CD4-positive, CD25-positive, alpha-beta regulatory T cell (primary cell): ENCODE results near the gene TMEM38A. TPM values are rescaled to one million over a fixed set of nuclear protein-coding genes. Genes with fewer than 3 reads are reported as not detected.

ENCODE experiments used
- ATAC-seq, 2 donors: fragments of 150-1000 bp; cut with Tn5 transposase; one replicate each; pipeline ENCODE4 v1.10.0; 2021; ENCODE audit warnings: low read depth in 2 of 2, moderate number of reproducible peaks in 2 of 2, moderate library complexity in 1 of 2
- DNase-seq, 3 donors: peaks; one replicate each; pipeline versions ENCODE4 v3.0.0 to v3.0.0-alpha.2; 2012 to 2022; ENCODE audit warnings: mixed read lengths in 1 of 3
- H3K27ac ChIP-seq: one replicate; pipeline ENCODE4 v1.7.0; 2013; ENCODE audit warnings: mild to moderate bottlenecking, low read length; ENCODE audit not compliant: insufficient read depth, poor library complexity, severe bottlenecking
- H3K27me3 ChIP-seq: one replicate; pipeline ENCODE4 v1.7.0; 2013; ENCODE audit warnings: low read length; ENCODE audit not compliant: control insufficient read depth, insufficient read depth
- H3K36me3 ChIP-seq: one replicate; pipeline ENCODE4 v1.7.0; 2013; ENCODE audit warnings: mild to moderate bottlenecking, low read length, moderate library complexity; ENCODE audit not compliant: control insufficient read depth, insufficient read depth
- H3K4me1 ChIP-seq: 2 replicates; pipeline ENCODE4 v1.7.0; 2013; ENCODE audit warnings: mild to moderate bottlenecking, low read length; ENCODE audit not compliant: insufficient read depth, control insufficient read depth, poor library complexity, severe bottlenecking
- H3K4me3 ChIP-seq: one replicate; pipeline ENCODE4 v1.7.0; 2013; ENCODE audit warnings: low read depth, mild to moderate bottlenecking, low read length, moderate library complexity
- H3K9me3 ChIP-seq, 2 experiments: 1 replicate in 1 of 2; 2 replicates in 1 of 2; pipeline ENCODE4 v1.7.0; 2013; ENCODE audit warnings: low read length in 2 of 2, mild to moderate bottlenecking in 1 of 2, moderate library complexity in 1 of 2; ENCODE audit not compliant: control insufficient read depth in 2 of 2
- H3K27ac Mint-ChIP-seq, 3 donors: one replicate each; pipeline ENCODE4 v1.8.0; 2020 to 2022; ENCODE audit warnings: mild to moderate bottlenecking in 3 of 3, mixed read lengths in 3 of 3, moderate library complexity in 2 of 3
- H3K27me3 Mint-ChIP-seq: one replicate; pipeline ENCODE4 v1.8.0; 2022; ENCODE audit warnings: mild to moderate bottlenecking, mixed read lengths
- H3K36me3 Mint-ChIP-seq: one replicate; pipeline ENCODE4 v1.8.0; 2020; ENCODE audit warnings: mixed read lengths
- H3K4me1 Mint-ChIP-seq, 4 donors: one replicate each; pipeline ENCODE4 v1.8.0; 2020 to 2022; ENCODE audit warnings: mixed read lengths in 4 of 4, mild to moderate bottlenecking in 1 of 4
- H3K4me3 Mint-ChIP-seq, 4 donors: one replicate each; pipeline ENCODE4 v1.8.0; 2020 to 2022; ENCODE audit warnings: mild to moderate bottlenecking in 4 of 4, mixed read lengths in 4 of 4, moderate library complexity in 3 of 4
- H3K9me3 Mint-ChIP-seq, 7 donors: one replicate each; pipeline ENCODE4 v1.8.0; 2020 to 2022; ENCODE audit warnings: mixed read lengths in 7 of 7, mild to moderate bottlenecking in 3 of 7, moderate library complexity in 2 of 7
- polyA plus RNA-seq, 4 donors: library from polyadenylated mRNA; unstranded; fragments of 300-500 nt; fragmentation: Illumina TruSeq; gene quantifications; one replicate each; pipeline ENCODE4 v1.2.3, GENCODE V29; 2021
- total RNA-seq: library from RNA; stranded (reverse); gene quantifications from one replicate; pipeline ENCODE4 v1.2.3, GENCODE V29; 2022

TMEM38A gene
- total and polyA plus RNA-seq, 5 donors from 2014 or later: 1.0 to 5.7 (median 2.9) TPM

DNA sequence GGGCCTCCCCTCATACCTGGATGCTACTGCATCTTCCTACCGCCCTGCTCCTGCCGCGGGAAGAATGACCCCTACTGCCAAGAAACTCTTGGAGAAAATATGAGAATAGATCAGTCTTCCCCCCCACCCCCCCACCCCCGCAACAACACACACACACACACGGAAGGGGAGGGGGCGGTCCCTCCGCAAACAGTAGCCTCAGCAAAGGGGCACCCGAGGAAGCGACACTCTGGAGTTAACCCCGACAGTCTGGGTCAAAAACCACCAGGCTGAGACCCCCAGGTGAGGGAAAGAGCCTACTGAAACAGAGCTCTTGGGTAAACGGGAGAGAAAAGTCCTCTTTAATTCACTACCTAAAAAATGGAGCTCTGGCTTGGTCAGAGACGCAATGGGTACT is 34.1 kb upstream of the TMEM38A start:
- H3K9me3 ChIP-seq: no peaks in the 10 kb centered on the region
- Mint-ChIP-seq H3K9me3 (peaks cover 0 to 1% (median 0%) of the 10 kb centered on the region in 7 donors), H3K27ac (peak overlapping the region; percentile 88 to 92 (median 92)), H3K4me1 (peaks cover 12 to 61% (median 40%) of the 10 kb centered on the region in 4 donors), H3K4me3 (peak overlapping the region; percentile 91 to 95 (median 92)), H3K36me3 (peaks cover 11% of the 10 kb centered on the region), H3K27me3 (no peaks in the 10 kb centered on the region)
- no peaks in the 10 kb centered on the region for H3K27me3 ChIP-seq
- no peak for ATAC-seq
- peaks cover 26% of the 10 kb centered on the region for H3K36me3 ChIP-seq
- H3K4me1 ChIP-seq: peaks cover 36% of the 10 kb centered on the region
- peak overlapping the region; percentile 84 for H3K4me3 ChIP-seq
- H3K27ac ChIP-seq: peak overlapping the region; percentile 69
- DNase-seq: peak in 2 of 3 donors; percentile 8 to 29

DNA sequence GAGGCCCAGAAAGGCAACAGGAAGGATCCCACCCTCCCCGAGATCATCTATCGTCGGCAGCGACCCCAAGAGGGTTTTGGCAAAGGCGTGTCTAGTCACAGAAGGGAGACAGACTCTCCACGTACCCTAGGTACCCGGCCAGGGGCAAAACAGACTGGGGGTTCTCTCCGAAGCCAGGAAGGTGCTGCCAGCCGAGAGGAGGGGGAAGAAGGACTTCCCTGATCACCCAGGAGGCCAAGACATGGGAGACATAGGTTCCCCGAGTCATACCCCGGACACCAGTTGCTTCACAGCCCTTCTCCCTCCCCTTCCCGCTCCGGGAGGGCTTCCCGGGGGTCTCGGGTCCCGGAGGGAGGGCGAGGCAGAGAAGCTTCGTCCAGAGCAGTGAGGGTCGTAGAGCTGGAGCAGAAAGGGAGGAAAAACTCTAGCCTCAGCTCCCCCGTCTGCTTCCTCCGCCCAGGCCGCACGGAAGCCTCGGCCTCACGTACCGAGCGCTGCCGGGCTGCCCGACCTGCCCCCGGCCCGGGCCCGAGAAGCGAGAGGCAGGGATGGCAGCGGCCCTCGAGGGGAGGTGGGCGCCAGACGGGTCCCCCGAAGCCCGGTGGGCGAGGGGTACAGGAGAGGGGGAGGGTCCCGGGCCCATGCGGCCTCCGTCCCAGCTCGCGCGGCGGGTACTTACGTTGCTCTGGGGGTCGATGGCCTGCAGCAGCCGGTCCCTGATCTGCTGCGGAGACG is 33.6 kb upstream of the TMEM38A start:
- Histone ChIP-seq H3K27ac (peak overlapping the region; percentile 69), H3K9me3 (no peaks in the 10 kb centered on the region), H3K27me3 (no peaks in the 10 kb centered on the region), H3K36me3 (peaks cover 26% of the 10 kb centered on the region), H3K4me1 (peaks cover 36% of the 10 kb centered on the region), H3K4me3 (peak overlapping the region; percentile 84)
- no peaks in the 10 kb centered on the region for H3K27me3 Mint-ChIP-seq
- peak overlapping the region; percentile 91 to 95 (median 92) for H3K4me3 Mint-ChIP-seq
- peak overlapping the region; percentile 88 to 92 (median 92) for H3K27ac Mint-ChIP-seq
- H3K36me3 Mint-ChIP-seq: peaks cover 11% of the 10 kb centered on the region
- peaks cover 17 to 60% (median 42%) of the 10 kb centered on the region in 4 donors for H3K4me1 Mint-ChIP-seq
- ATAC-seq (no peak), DNase-seq (peak in 2 of 3 donors; percentile 19 to 23)
- H3K9me3 Mint-ChIP-seq: peaks cover 0 to 1% (median 0%) of the 10 kb centered on the region in 7 donors

DNA sequence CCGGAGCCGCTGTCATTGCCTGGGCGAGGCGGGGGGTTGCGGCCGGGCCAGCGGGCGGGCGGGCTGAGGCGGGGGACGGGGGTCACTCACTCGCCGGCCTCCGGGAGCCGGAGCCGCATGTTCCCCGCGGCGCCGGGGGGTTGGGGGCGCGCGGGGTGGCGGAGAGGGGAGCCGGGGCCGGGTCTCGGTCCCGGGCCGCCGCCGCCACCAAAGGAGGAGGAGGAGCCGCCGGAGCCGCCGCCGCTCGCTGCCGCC is 33.1 kb upstream of the TMEM38A start:
- H3K9me3 Mint-ChIP-seq: peaks cover 0 to 1% (median 0%) of the 10 kb centered on the region in 7 donors
- no peak overlapping the region for H3K27ac Mint-ChIP-seq
- H3K4me3 Mint-ChIP-seq: peak overlapping the region in 3 of 4 donors; percentile 91 to 93 (median 92)
- peaks cover 36% of the 10 kb centered on the region for H3K4me1 ChIP-seq
- peak overlapping the region; percentile 69 for H3K27ac ChIP-seq
- no peaks in the 10 kb centered on the region for H3K27me3 Mint-ChIP-seq
- no peak overlapping the region for H3K4me3 ChIP-seq
- peaks cover 24% of the 10 kb centered on the region for H3K36me3 ChIP-seq
- H3K27me3 ChIP-seq: no peaks in the 10 kb centered on the region
- ATAC-seq (no peak), DNase-seq (no peak)
- H3K9me3 ChIP-seq: no peaks in the 10 kb centered on the region
- peaks cover 17 to 57% (median 42%) of the 10 kb centered on the region in 4 donors for H3K4me1 Mint-ChIP-seq
- H3K36me3 Mint-ChIP-seq: peaks cover 11% of the 10 kb centered on the region

DNA sequence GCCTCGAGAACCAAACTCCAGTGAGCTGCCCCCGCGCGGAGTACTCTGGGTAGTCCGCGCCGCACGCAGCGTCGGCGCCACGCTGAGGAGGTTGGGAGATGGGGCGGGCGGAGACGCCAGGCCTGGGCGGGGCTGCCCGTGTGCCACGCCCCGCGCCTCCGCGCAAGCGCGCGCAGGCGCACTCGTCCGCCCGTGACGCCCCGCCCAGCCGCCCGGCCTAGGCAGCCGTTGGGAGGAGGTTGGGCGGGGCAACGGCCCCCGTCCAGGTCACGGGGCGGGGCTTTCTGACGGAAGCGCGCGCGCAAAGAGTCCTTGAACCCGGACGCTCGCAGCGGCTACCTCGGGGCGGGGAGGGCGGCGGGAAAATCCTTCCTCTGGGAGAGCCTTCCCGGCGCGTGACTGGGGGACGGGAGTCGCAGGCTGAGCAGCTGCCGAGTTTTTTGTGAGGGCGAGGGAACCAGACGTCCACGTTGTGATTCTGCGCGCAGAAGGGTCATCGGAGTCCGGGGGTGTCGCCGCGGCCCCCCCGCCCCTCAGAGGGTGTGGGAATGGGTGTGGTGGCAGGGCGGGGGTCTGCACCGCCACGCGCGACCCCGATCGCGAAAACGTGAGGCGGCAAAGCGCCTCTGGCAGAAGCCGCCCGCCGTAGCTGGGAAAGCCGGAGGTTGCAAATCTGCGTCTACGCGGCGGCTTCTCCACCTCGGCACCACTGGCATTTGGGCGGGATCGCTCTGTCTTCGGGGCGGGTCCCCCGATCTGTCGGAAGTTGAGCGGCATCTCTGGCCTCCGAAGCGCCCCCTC is 32.6 kb upstream of the TMEM38A start, which contains the start of gene MED26:
Gene MED26 (minus strand): TSS at position 22 of the 801 bp plus-strand sequence. CDS start 261 bp downstream, outside the sequence.
- H3K27me3 Mint-ChIP-seq: no peaks in the 10 kb centered on the region
- peak within 1 kb of the TSS; percentile 91 to 98 (median 98) for H3K4me3 Mint-ChIP-seq
- H3K36me3 Mint-ChIP-seq: peaks cover 11% of the 10 kb centered on the region
- H3K4me3 ChIP-seq: peak within 1 kb of the TSS; percentile 84
- H3K9me3 ChIP-seq: no peaks in the 10 kb centered on the region
- no peaks in the 10 kb centered on the region for H3K27me3 ChIP-seq
- H3K4me1 ChIP-seq: peaks cover 36% of the 10 kb centered on the region
- peak within 1 kb of the TSS; percentile 98 for H3K27ac ChIP-seq
- DNase-seq: peak; percentile 92 to 93 (median 93)
- peaks cover 22% of the 10 kb centered on the region for H3K36me3 ChIP-seq
- peak; percentile 94 for ATAC-seq
- peak within 1 kb of the TSS; percentile 97 to 99 (median 99) for H3K27ac Mint-ChIP-seq
- H3K9me3 Mint-ChIP-seq: peaks cover 0 to 1% (median 0%) of the 10 kb centered on the region in 7 donors
- peaks cover 17 to 54% (median 40%) of the 10 kb centered on the region in 4 donors for H3K4me1 Mint-ChIP-seq

DNA sequence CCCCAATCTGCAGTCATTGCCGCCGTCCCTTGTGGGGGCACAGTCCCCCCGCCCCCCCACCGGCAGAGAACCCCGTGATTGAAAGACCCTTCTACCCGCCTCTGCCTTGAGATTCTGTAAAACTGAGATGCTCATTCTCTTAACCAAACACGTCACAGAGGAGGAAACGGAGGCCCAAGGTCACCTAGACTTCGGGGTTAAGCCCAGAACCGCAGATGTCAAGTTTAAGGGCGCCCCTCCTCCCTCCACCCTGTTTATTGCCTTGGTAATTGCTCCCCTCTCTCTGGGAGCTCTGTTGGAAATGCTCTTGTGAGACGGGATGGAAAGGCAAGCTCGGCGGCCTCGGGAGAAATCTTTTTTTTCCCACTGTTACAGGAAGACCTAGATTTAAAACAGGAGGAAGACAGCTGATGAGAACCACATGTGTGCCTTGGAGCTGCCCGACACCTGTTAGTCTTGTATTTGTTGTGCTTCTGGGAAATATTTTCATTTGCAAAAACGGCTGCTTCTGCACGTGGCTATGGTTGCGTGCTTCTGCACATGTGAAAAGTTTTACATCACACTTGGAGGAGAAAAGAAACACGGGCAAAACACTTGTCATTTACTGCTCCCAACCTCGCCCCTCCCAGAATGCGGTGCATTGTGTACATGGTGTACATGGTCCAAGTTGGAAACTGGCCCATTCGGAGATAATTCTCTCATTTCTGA is 31.8 kb upstream of the TMEM38A start:
- Histone ChIP-seq H3K27me3 (no peaks in the 10 kb centered on the region), H3K36me3 (peaks cover 19% of the 10 kb centered on the region), H3K27ac (peak overlapping the region; percentile 98), H3K4me3 (peak overlapping the region; percentile 61), H3K4me1 (peaks cover 36% of the 10 kb centered on the region), H3K9me3 (no peaks in the 10 kb centered on the region)
- peak overlapping the region; percentile 97 to 99 (median 99) for H3K27ac Mint-ChIP-seq
- DNase-seq: peak in 2 of 3 donors; percentile 68 to 87
- peak; percentile 7 to 11 for ATAC-seq
- H3K4me3 Mint-ChIP-seq: peak overlapping the region; percentile 91 to 98 (median 98)
- H3K9me3 Mint-ChIP-seq: peaks cover 0 to 1% (median 0%) of the 10 kb centered on the region in 7 donors
- H3K27me3 Mint-ChIP-seq: no peaks in the 10 kb centered on the region
- peaks cover 17 to 54% (median 35%) of the 10 kb centered on the region in 4 donors for H3K4me1 Mint-ChIP-seq
- peaks cover 11% of the 10 kb centered on the region for H3K36me3 Mint-ChIP-seq

DNA sequence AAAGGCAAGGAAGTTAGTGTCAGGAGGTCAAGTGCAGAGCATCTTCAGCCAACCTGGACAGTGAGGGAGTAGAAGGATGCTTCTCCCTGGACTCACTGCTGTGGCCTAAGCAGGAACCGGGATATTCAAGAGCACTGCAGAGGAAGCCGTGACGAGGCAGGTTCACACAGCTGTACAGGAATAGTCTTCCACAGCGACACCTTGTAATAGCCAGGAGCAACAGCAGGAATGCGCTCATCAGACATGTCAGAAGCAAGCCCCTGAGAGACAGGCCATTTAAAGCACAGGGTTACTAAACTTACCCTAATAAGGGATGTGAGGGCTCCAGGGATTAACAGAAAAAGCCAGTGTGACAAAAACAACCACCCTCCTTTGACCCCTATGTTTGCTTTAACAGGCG is 29.5 kb upstream of the TMEM38A start:
- Histone ChIP-seq H3K4me1 (peaks cover 19% of the 10 kb centered on the region), H3K9me3 (no peaks in the 10 kb centered on the region), H3K36me3 (peaks cover 21% of the 10 kb centered on the region), H3K27me3 (no peaks in the 10 kb centered on the region), H3K4me3 (no peak overlapping the region), H3K27ac (no peak overlapping the region)
- H3K27me3 Mint-ChIP-seq: no peaks in the 10 kb centered on the region
- H3K4me3 Mint-ChIP-seq: peak overlapping the region in 2 of 4 donors; percentile 58 to 79
- ATAC-seq: no peak
- peaks cover 6 to 36% (median 21%) of the 10 kb centered on the region in 4 donors for H3K4me1 Mint-ChIP-seq
- DNase-seq: no peak
- peaks cover 0 to 1% (median 0%) of the 10 kb centered on the region in 7 donors for H3K9me3 Mint-ChIP-seq
- H3K36me3 Mint-ChIP-seq: peaks cover 10% of the 10 kb centered on the region
- H3K27ac Mint-ChIP-seq: peak overlapping the region in 1 of 3 donors; percentile 84

DNA sequence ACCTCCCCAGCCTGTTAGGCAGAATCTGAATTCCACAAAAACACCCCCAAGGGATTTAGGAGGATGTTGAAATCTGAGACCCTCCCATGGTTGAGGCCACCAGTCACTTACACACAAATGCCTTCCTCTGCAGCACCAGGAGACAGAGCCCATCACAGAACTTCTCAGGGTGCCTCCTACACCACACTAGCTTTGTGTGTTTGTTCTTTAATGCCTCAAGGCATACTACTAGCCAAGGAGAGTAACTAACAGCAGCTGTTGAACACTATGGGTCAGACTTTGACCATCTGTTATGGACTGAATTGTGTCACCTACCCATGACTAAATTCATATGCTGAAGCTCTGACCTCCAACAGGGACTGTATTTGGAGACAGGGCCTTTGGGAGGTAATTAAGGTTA is 23.4 kb upstream of the TMEM38A start:
- Mint-ChIP-seq H3K27me3 (no peaks in the 10 kb centered on the region), H3K9me3 (no peaks in the 10 kb centered on the region), H3K36me3 (peaks cover 11% of the 10 kb centered on the region), H3K4me1 (peaks cover 0 to 27% (median 12%) of the 10 kb centered on the region in 4 donors), H3K4me3 (peak overlapping the region in 1 of 4 donors; percentile 16), H3K27ac (peak overlapping the region in 1 of 3 donors; percentile 36)
- Histone ChIP-seq H3K4me1 (peaks cover 5% of the 10 kb centered on the region), H3K27ac (no peak overlapping the region), H3K9me3 (no peaks in the 10 kb centered on the region), H3K36me3 (peaks cover 48% of the 10 kb centered on the region), H3K4me3 (no peak overlapping the region), H3K27me3 (no peaks in the 10 kb centered on the region)
- ATAC-seq (no peak), DNase-seq (no peak)
